WI38 (cell line): ENCODE results near the gene PIAS1.

ENCODE experiments used
- H3K4me3 ChIP-seq: 2 replicates; pipeline ENCODE4 v1.5.1; 2011; ENCODE audit warnings: low read depth, mild to moderate bottlenecking, control low read depth, low read length
- CTCF ChIP-seq: IDR thresholded peaks from 2 replicates; pipeline ENCODE4 v1.5.1; 2012; ENCODE audit warnings: low read depth, mild to moderate bottlenecking, control low read depth, low read length

The PIAS1 gene

GRCh38 chr15:68114356-68114755 lies 60.2 kb downstream of the PIAS1 start:
- H3K4me3 ChIP-seq: peak overlapping the region; percentile 47
- no peak for TF ChIP-seq CTCF

GRCh38 chr15:68114840-68115239 lies 60.7 kb downstream of the PIAS1 start:
- no peak for TF ChIP-seq CTCF
- peak overlapping the region; percentile 47; the same call in 1 of the 2 replicates for H3K4me3 ChIP-seq

- H3K4me3 ChIP-seq: no peak overlapping the region
- TF ChIP-seq CTCF: no peak
Observed at GRCh38 chr15:68124700-68125099, 70.6 kb downstream of the PIAS1 start.

GRCh38 chr15:68126396-68126795 lies 72.3 kb downstream of the PIAS1 start:
- TF ChIP-seq CTCF: no peak
- no peak overlapping the region for H3K4me3 ChIP-seq

- no peak for TF ChIP-seq CTCF
- no peak overlapping the region for H3K4me3 ChIP-seq
Observed at GRCh38 chr15:68129072-68129471, 75.0 kb downstream of the PIAS1 start.

DNA sequence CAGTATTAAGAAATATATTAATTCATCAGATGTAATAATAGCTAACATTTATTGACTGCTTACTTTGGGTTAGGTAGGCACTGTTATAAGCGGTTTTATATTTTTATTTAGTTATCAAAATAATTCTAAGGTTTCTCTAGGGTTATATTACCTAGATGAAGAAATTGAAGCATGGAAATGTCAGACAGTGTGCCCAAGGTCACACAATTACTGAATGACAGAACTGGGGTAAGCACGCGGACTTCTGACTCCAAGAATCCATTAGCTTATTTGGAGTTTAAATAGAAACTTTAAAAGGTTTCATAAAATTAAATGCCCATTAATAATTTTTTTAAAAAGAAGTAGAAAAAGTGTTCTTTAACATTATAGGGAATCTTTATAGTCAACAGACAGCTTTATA lies 76.7 kb downstream of the PIAS1 start:
- no peak for TF ChIP-seq CTCF
- H3K4me3 ChIP-seq: no peak overlapping the region

DNA sequence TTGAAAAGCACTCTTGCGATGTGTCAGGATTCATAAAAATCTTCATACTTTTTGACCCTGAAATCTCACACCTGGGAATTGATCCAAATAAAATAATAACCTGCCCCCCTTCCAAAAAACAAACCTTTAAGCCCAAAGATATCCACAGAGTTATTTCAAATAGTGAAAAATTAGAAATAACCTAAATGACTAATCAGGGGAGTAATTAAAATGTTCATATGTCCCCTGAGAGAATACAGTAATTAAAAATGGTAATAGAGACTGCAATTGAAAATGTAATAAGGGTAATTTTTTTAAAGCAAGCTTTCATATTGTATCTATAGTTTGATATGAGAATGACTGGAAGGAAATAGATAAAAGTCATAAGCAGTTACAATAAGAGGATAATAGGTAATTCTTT lies 83.0 kb downstream of the PIAS1 start:
- H3K4me3 ChIP-seq: no peak overlapping the region
- TF ChIP-seq CTCF: no peak

GRCh38 chr15:68143129-68143528 lies 89.0 kb downstream of the PIAS1 start:
- no peak for TF ChIP-seq CTCF
- no peak overlapping the region for H3K4me3 ChIP-seq
